NCI-H1105 treated with DMSO at 0.1 percent for 48 hours (cell line): ENCODE measurements around the gene PPP3R1.
"Not testable (repeated sequence)": the region's sequence is repeated elsewhere in the genome, so short reads cannot be mapped to it uniquely, and the experiment has no call there.

Source experiments
- DNase-seq: peaks from one replicate; lab custom pipeline; 2025; lab: John Stamatoyannopoulos, UW

The PPP3R1 gene

GRCh38 chr2:68188831-68189230, 63.5 kb downstream of the PPP3R1 start:
- DNase-seq = no peak

- no peak for DNase-seq
These were observed 65.0 kb downstream of the PPP3R1 start for GRCh38 chr2:68187329-68187728.

- DNase-seq = peak; percentile 7
These were observed 66.7 kb downstream of the PPP3R1 start for GRCh38 chr2:68185541-68186164.

- no peak for DNase-seq
These were observed 69.4 kb downstream of the PPP3R1 start for GRCh38 chr2:68182902-68183301.

GRCh38 chr2:68178954-68179627, 73.2 kb downstream of the PPP3R1 start:
- DNase-seq = no peak

- no peak for DNase-seq
These were observed 73.9 kb downstream of the PPP3R1 start for GRCh38 chr2:68178432-68178831.

- DNase-seq = no peak
These were observed 74.8 kb downstream of the PPP3R1 start for GRCh38 chr2:68177541-68177940.

- DNase-seq = no peak
These were observed 75.7 kb downstream of the PPP3R1 start for GRCh38 chr2:68176657-68177056.

- DNase-seq = not testable (repeated sequence)
These were observed 77.1 kb downstream of the PPP3R1 start for GRCh38 chr2:68175210-68175609.

GRCh38 chr2:68172990-68173700, 79.2 kb downstream of the PPP3R1 start:
- no peak for DNase-seq

- DNase-seq = no peak
These were observed 79.8 kb downstream of the PPP3R1 start for GRCh38 chr2:68172521-68172920.

GRCh38 chr2:68171684-68172083, 80.6 kb downstream of the PPP3R1 start:
- no peak for DNase-seq

GRCh38 chr2:68171146-68171545, 81.2 kb downstream of the PPP3R1 start:
- DNase-seq = no peak

GRCh38 chr2:68169308-68169707, 83.0 kb downstream of the PPP3R1 start:
- DNase-seq = no peak

GRCh38 chr2:68167186-68167585, 85.1 kb downstream of the PPP3R1 start:
- DNase-seq = no peak

GRCh38 chr2:68163641-68164040, 88.7 kb downstream of the PPP3R1 start:
- no peak for DNase-seq

- DNase-seq = no peak
These were observed 94.2 kb downstream of the PPP3R1 start for GRCh38 chr2:68158134-68158447.

GRCh38 chr2:68157402-68158133, 94.8 kb downstream of the PPP3R1 start, which contains the start of gene PNO1:
PNO1 (plus strand) TSS chr2:68157888; CDS start chr2:68157935, 47 bp downstream.
- peak; percentile 89 for DNase-seq

GRCh38 chr2:68157002-68157401, 95.3 kb downstream of the PPP3R1 start:
- DNase-seq = no peak

- no peak for DNase-seq
These were observed 95.9 kb downstream of the PPP3R1 start for GRCh38 chr2:68156419-68156818.

- DNase-seq = no peak
These were observed 96.7 kb downstream of the PPP3R1 start for GRCh38 chr2:68155618-68156017.

GRCh38 chr2:68152681-68153347, 99.5 kb downstream of the PPP3R1 start:
- no peak for DNase-seq
